HG02571 (cell line): ENCODE results near the gene POFUT1.
"Not testable (repeated sequence)": the region's sequence is repeated elsewhere in the genome, so short reads cannot be mapped to it uniquely, and the experiment has no call there.

Source experiments
- ATAC-seq: cut with Tn5 transposase; IDR thresholded peaks from one replicate; pipeline ENCODE4 v1.9.1; 2021; ENCODE audit warnings: mild to moderate bottlenecking, moderate library complexity; ENCODE audit not compliant: unreplicated experiment

The POFUT1 gene

GRCh38 chr20:32188376-32189122, 19.1 kb upstream of the POFUT1 start:
- no peak for ATAC-seq

GRCh38 chr20:32189123-32189410, 18.6 kb upstream of the POFUT1 start:
- no peak for ATAC-seq

- ATAC-seq = no peak
Observed at GRCh38 chr20:32189691-32190615, 17.7 kb upstream of the POFUT1 start.

DNA sequence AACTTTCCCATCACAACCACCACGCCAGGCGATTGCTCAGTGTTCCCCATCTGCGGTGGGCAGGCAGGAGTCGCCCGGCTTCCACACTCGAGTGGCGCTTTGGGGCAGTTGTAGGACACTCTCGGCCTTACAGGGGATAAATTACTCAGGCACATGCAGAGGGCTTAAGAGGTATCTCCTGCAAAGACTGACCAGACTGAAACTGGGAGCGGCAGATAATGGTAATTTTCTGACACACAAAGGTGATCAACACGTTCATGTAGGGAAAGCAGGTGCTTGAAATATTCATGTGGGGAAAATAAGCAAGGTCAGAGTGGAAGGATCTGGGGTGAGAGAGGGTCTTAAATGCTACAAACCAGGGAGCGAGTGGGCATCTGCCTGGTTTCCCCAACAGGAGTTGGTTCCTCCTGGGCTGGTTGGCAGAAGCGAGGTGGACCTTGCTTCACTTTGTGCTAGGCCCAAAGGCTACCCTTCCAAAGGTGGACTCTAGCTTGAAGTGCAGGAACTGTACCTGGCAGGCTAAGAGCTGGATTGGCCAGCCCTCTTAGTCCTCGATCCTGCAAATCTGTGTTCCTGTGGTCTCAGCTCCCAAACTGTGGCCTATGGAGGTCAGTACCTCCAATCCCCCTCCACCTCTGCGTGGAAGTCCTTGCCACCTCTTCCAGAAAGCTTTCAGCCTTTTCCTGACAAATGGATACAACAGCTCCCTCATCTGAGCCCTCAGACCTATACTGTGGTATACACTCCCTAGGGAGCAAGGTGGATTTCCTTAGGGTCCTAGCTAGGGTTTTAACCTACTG, 16.9 kb upstream of the POFUT1 start:
- ATAC-seq = no peak

GRCh38 chr20:32191422-32191821, 16.3 kb upstream of the POFUT1 start:
- ATAC-seq = no peak

GRCh38 chr20:32191873-32192272, 15.8 kb upstream of the POFUT1 start:
- ATAC-seq = no peak

- ATAC-seq = no peak
Observed at GRCh38 chr20:32192698-32193097, 15.0 kb upstream of the POFUT1 start.

DNA sequence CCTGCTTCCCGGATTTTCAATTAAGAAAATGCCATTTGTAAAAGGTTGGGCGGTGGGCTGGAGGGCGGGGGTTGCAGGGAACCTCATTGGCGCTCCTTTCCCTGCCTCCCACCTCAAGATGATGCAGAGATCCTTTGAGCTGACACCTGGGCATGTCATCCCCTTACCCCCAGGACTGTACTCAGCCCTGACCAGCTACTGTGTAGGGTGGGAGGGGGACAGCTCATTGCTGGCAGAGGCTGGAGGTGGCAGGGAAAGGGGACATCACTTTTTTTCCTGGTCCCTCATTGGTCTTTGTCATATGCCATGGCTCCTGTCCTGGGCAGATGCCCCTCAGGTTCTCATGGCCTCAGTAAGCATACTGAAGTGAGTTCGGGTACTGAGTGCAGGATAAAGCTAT, 14.3 kb upstream of the POFUT1 start:
- not testable (repeated sequence) for ATAC-seq

GRCh38 chr20:32193996-32194395, 13.7 kb upstream of the POFUT1 start:
- no peak for ATAC-seq

GRCh38 chr20:32195581-32195980, 12.1 kb upstream of the POFUT1 start:
- no peak for ATAC-seq

DNA sequence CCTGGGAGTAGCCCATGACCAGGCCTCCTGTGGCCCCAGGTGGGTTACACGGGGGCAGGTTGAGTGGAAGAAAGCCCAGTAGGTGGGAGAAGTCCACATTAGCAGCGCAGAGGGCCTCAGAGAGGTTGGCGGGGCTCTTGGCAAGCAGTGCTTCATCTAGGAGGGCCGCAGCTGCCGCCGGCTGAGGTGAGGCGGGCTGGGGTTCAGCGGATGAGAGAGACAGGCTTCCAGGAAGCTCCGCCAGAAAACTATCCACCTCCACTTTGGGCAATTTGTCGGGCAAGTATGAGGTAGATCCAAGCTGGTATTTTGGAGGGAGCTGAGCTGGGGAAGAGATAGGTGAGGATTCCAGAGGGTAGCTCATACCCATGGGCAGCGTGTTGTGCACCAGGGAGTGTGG, 11.1 kb upstream of the POFUT1 start:
- ATAC-seq = not testable (repeated sequence)

DNA sequence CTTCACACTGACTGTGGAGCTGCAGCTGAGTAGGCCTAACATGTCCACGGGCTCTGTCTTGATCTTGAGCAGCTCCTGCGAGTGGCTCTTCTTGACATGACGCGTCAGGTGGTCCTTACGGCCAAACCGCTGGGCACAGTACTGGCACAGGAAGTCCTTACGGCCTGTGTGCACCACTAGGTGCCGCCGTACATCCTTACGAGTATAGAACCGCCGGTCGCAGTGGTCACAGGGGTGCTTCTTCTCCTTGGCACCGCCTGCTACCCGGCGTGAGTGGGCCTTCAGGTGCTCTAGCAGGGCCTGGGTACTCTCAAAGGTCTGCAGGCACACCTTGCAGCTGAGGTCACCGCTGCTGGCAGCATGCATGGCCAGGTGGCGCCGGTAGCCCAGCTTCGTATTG, 10.5 kb upstream of the POFUT1 start:
- not testable (repeated sequence) for ATAC-seq

- no peak for ATAC-seq
Observed at GRCh38 chr20:32199006-32199405, 8.7 kb upstream of the POFUT1 start.

DNA sequence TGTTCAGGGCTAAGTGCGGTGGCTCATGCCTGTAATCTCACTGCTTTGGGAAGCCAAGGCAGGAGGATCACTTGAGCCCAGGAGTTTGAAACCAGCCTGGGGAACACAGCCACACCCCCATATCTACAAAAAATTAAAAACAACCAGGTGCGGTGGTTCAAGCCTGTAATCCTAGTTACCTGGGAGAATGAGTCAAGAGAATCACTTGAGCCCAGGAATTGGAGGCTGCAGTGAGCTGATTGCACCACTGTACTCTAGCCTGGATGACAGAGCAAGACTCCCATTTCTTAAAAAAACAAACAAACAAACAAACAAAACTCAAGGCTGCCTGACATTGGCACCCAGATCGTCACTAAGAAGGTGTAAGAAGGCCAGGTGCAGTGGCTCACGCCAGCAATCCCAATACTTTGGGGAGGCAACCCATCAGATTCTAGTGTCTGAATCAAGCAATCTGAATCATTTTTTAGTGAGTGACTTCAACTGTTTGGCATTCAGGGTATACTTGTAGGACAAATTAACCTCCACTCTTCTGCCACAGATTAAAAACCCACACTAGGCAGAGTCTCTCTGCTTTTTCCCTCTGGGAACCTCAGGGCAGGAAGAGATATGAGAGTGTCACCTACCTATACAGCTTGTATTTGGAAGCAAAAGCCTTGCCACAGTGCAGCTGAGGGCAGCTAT, 6.2 kb upstream of the POFUT1 start:
- ATAC-seq = no peak

GRCh38 chr20:32201977-32202363, 5.7 kb upstream of the POFUT1 start:
- ATAC-seq = no peak

- ATAC-seq = no peak
Observed at GRCh38 chr20:32203356-32204204, 4.1 kb upstream of the POFUT1 start.

DNA sequence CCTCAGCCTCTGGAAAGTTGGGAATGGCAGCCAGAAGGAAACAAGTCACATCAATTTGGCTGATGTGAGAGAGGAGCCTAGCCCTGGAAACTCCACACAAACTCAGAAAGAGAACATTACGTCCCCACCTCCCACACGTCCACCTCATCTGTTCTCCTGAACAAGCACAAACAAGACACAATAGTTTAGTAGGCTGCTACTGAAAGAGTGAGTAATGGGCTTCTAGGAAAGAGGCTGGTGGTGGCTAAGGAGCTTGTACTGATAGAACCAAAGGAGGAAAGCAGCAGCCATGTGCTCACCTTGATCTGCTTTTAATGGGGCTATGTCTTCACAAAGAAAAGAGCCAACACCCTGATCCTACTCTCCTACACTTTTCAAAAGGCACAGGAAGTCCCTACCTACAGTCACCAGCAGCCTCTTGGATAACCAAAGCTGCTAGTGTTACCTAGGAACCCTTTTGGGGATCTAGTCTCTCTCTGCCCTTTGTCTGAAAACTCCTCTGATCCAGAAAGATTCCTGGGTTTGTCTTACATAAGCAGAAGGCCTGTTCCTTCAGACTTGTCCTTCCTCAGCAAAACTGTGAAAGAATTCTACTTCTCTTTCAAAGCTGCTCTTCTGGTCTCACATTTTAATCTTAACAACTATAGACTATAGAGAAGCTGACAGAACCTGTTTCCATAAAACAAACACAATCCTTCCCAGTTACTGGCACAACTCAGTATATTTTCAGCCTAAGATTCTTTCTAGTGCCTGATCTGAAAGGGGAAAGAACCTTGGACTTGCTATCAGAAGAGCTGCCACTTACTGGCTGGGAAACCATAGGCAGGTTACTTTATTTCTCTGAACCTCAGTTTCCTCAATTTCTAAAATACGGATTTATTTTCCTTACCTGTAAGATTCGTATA, 3.2 kb upstream of the POFUT1 start:
- ATAC-seq = no peak

- ATAC-seq = no peak
Observed at GRCh38 chr20:32205110-32205842, 2.4 kb upstream of the POFUT1 start.
